HG03432 (cell line): ENCODE results near the gene SOCS1.

Experiments used
- ATAC-seq: cut with Tn5 transposase; IDR thresholded peaks from one replicate; pipeline ENCODE4 v1.9.1; 2021; ENCODE audit warnings: mild to moderate bottlenecking, moderate library complexity; ENCODE audit not compliant: unreplicated experiment

SOCS1 gene

GRCh38 chr16:11289202-11289601, 33.2 kb upstream of the SOCS1 start:
- ATAC-seq: no peak

- no peak for ATAC-seq
Measured at GRCh38 chr16:11285842-11286241, 29.8 kb upstream of the SOCS1 start.

GRCh38 chr16:11283820-11284248, 27.8 kb upstream of the SOCS1 start:
- no peak for ATAC-seq

GRCh38 chr16:11280616-11281522, 24.9 kb upstream of the SOCS1 start, which contains the start of gene PRM1:
PRM1 (minus strand) TSS chr16:11281330; CDS start chr16:11281238, 92 bp downstream.
- no peak for ATAC-seq

GRCh38 chr16:11278681-11279628, 23.0 kb upstream of the SOCS1 start:
- ATAC-seq: no peak

GRCh38 chr16:11277607-11278337, 21.8 kb upstream of the SOCS1 start:
- ATAC-seq: no peak

- ATAC-seq: no peak
Measured at GRCh38 chr16:11276896-11277593, 21.0 kb upstream of the SOCS1 start.

GRCh38 chr16:11276143-11276895, 20.3 kb upstream of the SOCS1 start, which contains the start of gene PRM2:
PRM2 (minus strand) TSS chr16:11276480; CDS start chr16:11276370, 110 bp downstream.
- ATAC-seq: no peak

GRCh38 chr16:11274964-11275363, 19.0 kb upstream of the SOCS1 start:
- no peak for ATAC-seq

GRCh38 chr16:11273721-11274324, 17.8 kb upstream of the SOCS1 start:
- ATAC-seq: no peak

- no peak for ATAC-seq
Measured at GRCh38 chr16:11272921-11273720, 17.1 kb upstream of the SOCS1 start, which contains the start of gene PRM3. PRM3 (minus strand) TSS chr16:11273629; CDS start chr16:11273595, 34 bp downstream.

- no peak for ATAC-seq
Measured at GRCh38 chr16:11272484-11272883, 16.5 kb upstream of the SOCS1 start.

GRCh38 chr16:11271610-11272009, 15.6 kb upstream of the SOCS1 start:
- no peak for ATAC-seq

- no peak for ATAC-seq
Measured at GRCh38 chr16:11270602-11271162, 14.7 kb upstream of the SOCS1 start.

GRCh38 chr16:11268921-11269375, 12.9 kb upstream of the SOCS1 start, which contains the start of gene TNP2:
TNP2 (minus strand) TSS chr16:11269325; CDS start chr16:11269262, 63 bp downstream.
- no peak for ATAC-seq

GRCh38 chr16:11265124-11265523, 9.1 kb upstream of the SOCS1 start:
- no peak for ATAC-seq

GRCh38 chr16:11264155-11264832, 8.3 kb upstream of the SOCS1 start:
- no peak for ATAC-seq
